ENCODE measurements around the gene CRYL1.

DNA sequence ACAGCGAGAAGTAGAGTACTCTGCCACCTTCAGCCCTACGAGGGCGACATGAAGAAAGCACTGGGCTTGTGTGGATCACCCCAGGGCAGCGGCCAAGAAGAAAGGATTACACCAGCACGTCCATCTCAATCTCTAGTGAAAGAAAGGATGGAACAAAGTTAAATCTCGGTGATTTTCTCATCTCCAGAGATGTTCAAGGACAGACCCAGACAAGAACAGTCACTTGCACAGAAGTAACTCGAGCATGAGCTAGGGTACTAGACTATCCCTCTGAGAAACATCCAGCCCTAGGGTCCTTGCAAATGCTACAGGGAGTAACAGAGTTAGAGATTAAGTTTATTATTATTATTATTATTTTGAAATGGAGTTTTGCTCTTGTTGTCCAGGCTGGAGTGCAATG is 106.7 kb downstream of the CRYL1 start:
- TF ChIP-seq, protein P1, sequence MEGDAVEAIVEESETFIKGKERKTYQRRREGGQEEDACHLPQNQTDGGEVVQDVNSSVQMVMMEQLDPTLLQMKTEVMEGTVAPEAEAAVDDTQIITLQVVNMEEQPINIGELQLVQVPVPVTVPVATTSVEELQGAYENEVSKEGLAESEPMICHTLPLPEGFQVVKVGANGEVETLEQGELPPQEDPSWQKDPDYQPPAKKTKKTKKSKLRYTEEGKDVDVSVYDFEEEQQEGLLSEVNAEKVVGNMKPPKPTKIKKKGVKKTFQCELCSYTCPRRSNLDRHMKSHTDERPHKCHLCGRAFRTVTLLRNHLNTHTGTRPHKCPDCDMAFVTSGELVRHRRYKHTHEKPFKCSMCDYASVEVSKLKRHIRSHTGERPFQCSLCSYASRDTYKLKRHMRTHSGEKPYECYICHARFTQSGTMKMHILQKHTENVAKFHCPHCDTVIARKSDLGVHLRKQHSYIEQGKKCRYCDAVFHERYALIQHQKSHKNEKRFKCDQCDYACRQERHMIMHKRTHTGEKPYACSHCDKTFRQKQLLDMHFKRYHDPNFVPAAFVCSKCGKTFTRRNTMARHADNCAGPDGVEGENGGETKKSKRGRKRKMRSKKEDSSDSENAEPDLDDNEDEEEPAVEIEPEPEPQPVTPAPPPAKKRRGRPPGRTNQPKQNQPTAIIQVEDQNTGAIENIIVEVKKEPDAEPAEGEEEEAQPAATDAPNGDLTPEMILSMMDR (IDR thresholded peaks at IDR 0.05), result no peak
- TF ChIP-seq POLR2A (IDR thresholded peaks at IDR 0.05), result no peak
